HG03066 (cell line): ENCODE results near the gene IRF7.

Experiments
- ATAC-seq: cut with Tn5 transposase; IDR thresholded peaks from one replicate; pipeline ENCODE4 v1.9.1; 2021; ENCODE audit warnings: low read depth; ENCODE audit not compliant: unreplicated experiment

Gene IRF7

DNA sequence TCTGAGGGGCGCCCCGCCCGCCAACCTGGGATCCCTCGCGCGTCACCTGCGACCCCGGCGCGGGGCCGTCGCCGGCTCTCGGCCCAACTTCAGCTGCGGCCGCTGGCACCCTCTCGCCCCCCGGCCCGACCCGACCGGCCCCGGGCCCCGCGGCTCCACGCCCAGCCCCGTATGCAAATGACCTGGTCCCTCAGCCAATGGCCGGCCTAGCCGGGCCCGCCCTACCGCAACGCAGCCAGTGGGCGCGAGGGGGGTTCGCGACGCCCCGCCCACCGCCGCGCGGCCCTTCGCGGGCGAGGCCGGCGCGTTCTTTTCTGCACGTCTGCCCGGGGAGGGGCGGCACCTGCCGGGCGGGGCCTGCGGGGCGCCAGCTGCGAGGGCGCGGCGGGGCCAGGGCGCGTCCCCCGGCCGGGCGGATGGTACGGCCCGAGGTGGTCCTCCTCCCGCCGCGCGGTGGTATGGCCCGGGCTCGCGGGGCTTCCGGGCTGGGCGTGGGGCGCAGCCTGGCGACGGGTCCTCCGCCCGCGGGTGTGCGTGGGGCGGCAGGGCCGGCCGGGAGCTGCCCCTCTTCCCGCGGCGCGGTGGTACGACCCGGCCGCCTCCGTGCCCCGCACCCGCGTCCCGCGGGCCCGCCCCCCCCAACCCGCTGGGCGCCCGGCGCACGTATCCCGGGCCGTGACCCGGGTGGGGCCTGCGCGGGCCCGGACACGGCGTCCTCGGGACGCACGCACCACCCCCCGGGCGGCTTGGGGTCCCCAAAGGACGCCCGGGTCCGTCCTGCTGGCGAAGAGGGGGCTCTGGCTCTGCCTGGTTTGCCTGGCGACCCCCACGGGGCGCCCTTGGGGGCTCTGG, 47.2 kb downstream of the IRF7 start:
- peak; percentile 84 for ATAC-seq

DNA sequence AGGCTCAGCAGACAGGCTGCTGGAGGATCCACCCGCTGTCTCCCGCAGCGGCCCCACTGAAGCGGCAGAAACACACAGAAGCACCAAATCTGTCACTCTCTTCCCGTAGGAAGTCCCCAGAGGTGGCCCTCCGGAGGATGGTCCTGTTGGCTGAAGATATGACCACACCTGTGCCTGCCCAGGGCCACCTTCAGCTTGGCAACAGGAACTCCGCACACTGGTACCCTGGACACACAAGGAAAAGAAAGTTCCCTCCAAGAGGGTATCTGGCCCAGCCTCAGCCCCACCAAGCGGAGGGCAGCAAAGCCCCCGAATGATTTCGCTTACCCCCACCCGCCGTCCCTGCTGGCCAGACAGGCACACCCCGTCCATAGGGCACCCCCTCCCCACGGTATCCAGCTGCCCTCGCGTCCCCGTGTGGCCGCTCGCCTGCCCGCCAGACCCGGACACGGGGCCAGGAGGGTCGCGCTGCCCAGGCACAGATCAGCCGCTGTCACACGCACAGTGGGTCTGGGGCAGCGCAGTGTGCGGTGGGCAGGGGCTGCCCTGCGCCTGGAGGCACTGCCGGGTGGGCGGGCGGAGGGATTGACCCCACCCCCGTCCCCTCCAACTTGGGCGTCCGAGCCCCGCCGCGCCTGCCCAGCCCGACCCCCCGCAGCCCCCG, 48.0 kb downstream of the IRF7 start:
- ATAC-seq, result peak; percentile 5

DNA sequence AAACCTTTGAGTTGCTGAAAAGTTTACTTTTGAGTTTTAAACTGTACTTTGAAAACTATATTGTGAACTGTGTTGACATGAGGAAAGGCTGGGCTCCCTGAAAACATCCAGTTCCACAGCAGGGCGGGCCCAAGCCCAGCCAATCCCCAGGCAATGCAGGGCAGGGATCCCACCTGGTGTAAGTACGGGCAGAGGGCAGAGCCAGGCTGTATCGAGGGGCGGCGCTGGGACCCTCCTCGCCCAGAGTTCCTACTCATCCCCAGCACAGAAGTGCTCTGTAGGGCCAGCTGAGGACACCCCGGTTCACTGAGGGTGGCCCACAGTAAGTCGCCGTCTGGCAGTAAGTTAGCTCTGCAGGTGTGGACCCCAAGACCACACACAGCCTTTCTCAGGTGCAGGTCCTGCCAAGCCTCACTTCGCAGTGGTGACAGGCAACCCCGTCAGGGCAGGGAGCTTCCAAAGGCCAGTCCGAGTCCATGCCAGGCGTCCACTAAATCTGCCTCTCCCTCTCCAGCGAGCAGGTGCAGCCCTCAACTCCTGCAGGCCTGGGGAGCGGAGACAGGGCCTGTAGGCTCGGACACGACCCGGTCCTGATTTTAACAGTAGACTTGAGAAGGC, 48.6 kb downstream of the IRF7 start:
- no peak for ATAC-seq

DNA sequence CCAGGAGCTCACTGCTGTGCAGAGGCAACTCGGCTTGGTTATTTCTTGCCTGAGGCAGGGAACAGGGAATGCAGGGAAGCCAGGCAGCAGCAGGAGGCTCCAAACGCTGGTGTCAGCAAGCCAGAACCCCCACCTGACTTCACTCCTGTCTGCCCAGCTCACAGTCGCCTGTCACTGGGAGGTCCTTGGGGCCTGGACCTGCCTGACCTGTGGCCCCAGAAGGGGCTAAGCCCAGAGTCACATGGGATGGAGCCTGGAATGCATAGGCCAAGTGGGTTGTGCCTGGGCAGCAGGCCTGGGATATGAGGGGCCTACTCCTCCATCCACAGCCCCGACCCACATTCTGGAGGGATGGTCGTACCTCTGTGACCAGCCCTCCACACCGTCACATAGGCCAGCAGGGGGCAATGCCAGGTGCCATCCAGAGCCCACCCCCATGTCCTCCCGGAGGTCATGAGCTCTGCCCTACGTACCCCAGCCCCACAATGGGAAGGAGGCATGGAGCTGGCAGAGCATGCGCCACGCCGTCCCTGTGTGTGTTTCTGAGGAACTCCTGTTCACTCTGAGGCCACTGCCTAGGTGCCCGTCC, 49.7 kb downstream of the IRF7 start:
- no peak for ATAC-seq

DNA sequence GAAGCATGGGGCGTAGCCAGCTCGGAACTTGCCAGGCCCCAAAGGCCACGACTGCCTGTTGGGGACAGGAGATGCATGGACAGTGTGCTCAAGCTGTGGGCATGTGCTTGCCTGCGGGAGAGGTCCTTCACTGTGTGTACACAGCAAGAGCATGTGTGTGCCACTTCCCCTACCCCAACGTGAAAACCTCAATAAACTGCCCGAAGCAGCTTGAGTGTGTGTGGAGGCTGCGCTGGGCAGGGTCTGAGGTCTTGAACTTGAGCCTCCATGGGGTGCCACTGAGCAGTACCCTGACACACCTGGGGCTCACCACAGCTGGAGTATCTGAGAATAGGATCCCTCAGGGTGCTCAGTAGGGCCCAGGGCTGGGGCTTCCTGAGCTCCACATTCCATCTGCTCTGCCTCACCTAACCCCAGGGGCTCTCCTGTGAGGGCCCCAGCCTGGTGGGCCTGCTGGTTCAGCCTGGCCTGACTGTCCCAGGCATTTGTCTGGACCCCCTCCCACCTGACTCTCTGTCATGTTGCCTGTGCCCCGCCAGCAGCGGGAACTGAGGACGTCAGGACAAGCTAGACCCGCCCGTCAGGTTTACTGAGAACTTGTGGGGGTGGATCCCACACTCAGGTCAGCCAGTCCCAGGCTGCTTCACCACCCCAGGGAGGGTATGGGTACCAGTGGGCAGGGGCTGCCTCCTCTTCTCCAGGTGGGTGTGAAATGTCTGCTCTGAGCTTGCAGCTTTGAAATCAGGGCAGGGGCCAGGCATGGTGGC, 51.8 kb downstream of the IRF7 start:
- ATAC-seq, result no peak

DNA sequence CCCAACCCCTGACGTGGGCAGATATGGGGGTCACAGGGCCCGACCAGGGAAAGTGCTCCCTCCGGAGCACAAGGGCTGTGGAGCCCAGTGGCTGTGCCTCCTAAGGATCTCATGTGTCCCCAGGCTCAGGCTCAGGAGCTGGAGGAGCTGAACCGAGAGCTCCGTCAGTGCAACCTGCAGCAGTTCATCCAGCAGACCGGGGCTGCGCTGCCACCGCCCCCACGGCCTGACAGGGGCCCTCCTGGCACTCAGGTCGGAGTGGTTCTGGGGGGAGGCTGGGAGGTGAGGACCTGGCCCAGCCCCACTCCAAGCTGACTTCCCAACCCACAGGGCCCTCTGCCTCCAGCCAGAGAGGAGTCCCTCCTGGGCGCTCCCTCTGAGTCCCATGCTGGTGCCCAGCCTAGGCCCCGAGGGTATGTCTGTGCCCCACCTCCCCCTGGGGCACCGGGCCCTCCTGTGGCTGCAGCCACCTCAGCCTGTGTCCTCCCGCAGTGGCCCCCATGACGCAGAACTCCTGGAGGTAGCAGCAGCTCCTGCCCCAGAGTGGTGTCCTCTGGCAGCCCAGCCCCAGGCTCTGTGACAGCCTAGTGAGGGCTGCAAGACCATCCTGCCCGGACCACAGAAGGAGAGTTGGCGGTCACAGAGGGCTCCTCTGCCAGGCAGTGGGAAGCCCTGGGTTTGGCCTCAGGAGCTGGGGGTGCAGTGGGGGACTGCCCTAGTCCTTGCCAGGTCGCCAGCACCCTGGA, 52.5 kb downstream of the IRF7 start:
- ATAC-seq, result no peak
